Mammary epithelial cell (primary cell): ENCODE measurements around the gene ABCA4.

Experiments used
- EZH2 ChIP-seq: IDR thresholded peaks from 2 replicates; pipeline ENCODE4 v1.6.1; 2012; ENCODE audit warnings: low read length, inconsistent platforms, borderline replicate concordance
- TF ChIP-seq, protein P1 (sequence below), 2 donors: IDR thresholded peaks in 1 of 2; conservative IDR thresholded peaks in 1 of 2; 2 replicates each; pipeline ENCODE4 v1.5.1; 2011 to 2012; ENCODE audit warnings: inconsistent platforms in 2 of 2, low read length in 2 of 2, mild to moderate bottlenecking in 2 of 2, control low read depth in 1 of 2, low read depth in 1 of 2; ENCODE audit not compliant: insufficient read depth in 1 of 2; ENCODE audit errors: extremely low read depth in 1 of 2

DNA sequence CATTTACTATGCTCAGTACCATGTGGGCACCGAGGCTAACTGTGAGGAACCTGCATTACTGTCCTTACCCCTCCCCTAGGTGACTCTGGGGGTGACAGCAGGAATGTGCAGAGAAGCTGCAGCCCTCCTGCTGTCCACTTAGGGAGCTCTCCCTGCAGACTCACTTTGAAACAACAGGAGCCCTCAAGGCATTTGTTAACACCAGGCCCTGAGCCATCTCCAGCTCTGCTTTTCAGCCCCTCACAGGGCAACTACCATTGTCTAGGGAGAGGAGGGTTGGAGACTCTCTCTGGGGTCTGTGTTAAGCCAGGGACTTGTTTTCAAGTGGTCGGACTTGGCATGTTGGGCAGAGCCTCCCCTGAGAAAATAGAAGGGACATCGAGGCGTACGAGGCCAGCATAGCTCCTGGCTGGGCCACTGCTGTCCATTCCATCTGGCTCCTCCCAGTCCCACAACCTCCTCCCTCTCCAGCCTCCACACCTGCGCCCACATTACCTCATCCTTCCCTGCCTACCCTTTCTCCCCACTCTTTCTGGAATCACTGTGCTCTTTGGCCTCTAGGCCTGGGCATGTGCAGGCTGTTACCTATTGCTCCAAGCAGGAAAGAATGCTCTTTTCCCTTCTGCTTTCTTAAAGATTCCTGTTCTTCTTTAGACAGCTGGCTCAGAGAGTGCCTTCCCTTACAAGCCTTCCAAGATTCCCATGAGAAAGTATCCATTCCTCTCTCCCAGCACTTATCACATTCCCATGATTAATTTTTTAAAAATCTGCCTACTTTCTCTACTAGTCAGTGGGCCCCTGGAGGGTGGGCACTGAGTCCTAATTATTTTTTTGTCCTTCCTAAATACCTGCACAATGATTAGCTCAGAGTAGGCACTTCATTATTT lies 109.0 kb downstream of the ABCA4 start:
- TF ChIP-seq EZH2, result no peak
- TF ChIP-seq, protein P1, sequence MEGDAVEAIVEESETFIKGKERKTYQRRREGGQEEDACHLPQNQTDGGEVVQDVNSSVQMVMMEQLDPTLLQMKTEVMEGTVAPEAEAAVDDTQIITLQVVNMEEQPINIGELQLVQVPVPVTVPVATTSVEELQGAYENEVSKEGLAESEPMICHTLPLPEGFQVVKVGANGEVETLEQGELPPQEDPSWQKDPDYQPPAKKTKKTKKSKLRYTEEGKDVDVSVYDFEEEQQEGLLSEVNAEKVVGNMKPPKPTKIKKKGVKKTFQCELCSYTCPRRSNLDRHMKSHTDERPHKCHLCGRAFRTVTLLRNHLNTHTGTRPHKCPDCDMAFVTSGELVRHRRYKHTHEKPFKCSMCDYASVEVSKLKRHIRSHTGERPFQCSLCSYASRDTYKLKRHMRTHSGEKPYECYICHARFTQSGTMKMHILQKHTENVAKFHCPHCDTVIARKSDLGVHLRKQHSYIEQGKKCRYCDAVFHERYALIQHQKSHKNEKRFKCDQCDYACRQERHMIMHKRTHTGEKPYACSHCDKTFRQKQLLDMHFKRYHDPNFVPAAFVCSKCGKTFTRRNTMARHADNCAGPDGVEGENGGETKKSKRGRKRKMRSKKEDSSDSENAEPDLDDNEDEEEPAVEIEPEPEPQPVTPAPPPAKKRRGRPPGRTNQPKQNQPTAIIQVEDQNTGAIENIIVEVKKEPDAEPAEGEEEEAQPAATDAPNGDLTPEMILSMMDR (conservative IDR thresholded peaks at IDR 0.05 in 1 of 2, IDR thresholded peaks at IDR 0.05 in 1 of 2; ENCODE audit: extremely low read depth in 1 of 2, insufficient read depth in 1 of 2, low read depth in 1 of 2, low read length in 2 of 2), result no peak
